ENCODE results near the gene TIGD2. TPM values are rescaled to one million over a fixed set of nuclear protein-coding genes. Genes with fewer than 3 reads are reported as not detected.

The TIGD2 gene
- total and polyA plus RNA-seq, 8 donors: 2.3 to 11.9 (median 3.0) TPM; not detected in 1

GRCh38 chr4:89152972-89153371 is 41.6 kb downstream of the TIGD2 start:
- no peak for TF ChIP-seq EP300 (IDR thresholded peaks at IDR 0.05)
- no peak for TF ChIP-seq POLR2AphosphoS5 (IDR thresholded peaks at IDR 0.05)
- TF ChIP-seq POLR2A (IDR thresholded peaks at IDR 0.05): no peak
- TF ChIP-seq CTCF (IDR thresholded peaks at IDR 0.05): no peak
- no peak for DNase-seq
- intact Hi-C loops (cut with DNase I; ENCODE audit: low total_unique reads): no loop called here

GRCh38 chr4:89156174-89156914 is 45.0 kb downstream of the TIGD2 start:
- intact Hi-C loops (cut with DNase I; ENCODE audit: low total_unique reads): no loop called here
- DNase-seq: no peak
- 85 to 96% (median 92%) methylated on average over 12 of the region's 12 CpGs for WGBS, 5 donors
- TF ChIP-seq CTCF (IDR thresholded peaks at IDR 0.05): no peak
- no peak for TF ChIP-seq POLR2A (IDR thresholded peaks at IDR 0.05)
- TF ChIP-seq POLR2AphosphoS5 (IDR thresholded peaks at IDR 0.05): no peak
- TF ChIP-seq EP300 (IDR thresholded peaks at IDR 0.05): no peak
- Histone ChIP-seq H3K4me3 (no peak overlapping the region), H3K27me3 (no peaks in the 10 kb centered on the region), H3K4me1 (peaks cover 0 to 6% (median 2%) of the 10 kb centered on the region in 4 donors), H3K36me3 (no peaks in the 10 kb centered on the region), H3K9me3 (no peaks in the 10 kb centered on the region), H3K27ac (no peak overlapping the region)

More at GRCh38 chr4:89152972-89153371, 41.6 kb downstream of the TIGD2 start:
- WGBS, 5 donors: 67 to 82% (median 79%) methylated on average over 2 of the region's 2 CpGs
- Histone ChIP-seq H3K27ac (no peak overlapping the region), H3K4me3 (no peak overlapping the region), H3K27me3 (no peaks in the 10 kb centered on the region), H3K9me3 (no peaks in the 10 kb centered on the region), H3K36me3 (no peaks in the 10 kb centered on the region), H3K4me1 (no peaks in the 10 kb centered on the region)

- no peak for TF ChIP-seq POLR2AphosphoS5 (IDR thresholded peaks at IDR 0.05)
- no peak for TF ChIP-seq CTCF (IDR thresholded peaks at IDR 0.05)
- no peak for TF ChIP-seq POLR2A (IDR thresholded peaks at IDR 0.05)
- TF ChIP-seq EP300 (IDR thresholded peaks at IDR 0.05): no peak
- peaks cover 0 to 6% (median 2%) of the 10 kb centered on the region in 4 donors for H3K4me1 ChIP-seq
- intact Hi-C loops (cut with DNase I; ENCODE audit: low total_unique reads): no loop called here
- no peaks in the 10 kb centered on the region for H3K9me3 ChIP-seq
- no peak overlapping the region for H3K4me3 ChIP-seq
- WGBS, 5 donors: 85 to 94% (median 89%) methylated on average over 7 of the region's 7 CpGs
- no peak for DNase-seq
- H3K27ac ChIP-seq: no peak overlapping the region
- no peaks in the 10 kb centered on the region for H3K27me3 ChIP-seq
- H3K36me3 ChIP-seq: no peaks in the 10 kb centered on the region
Measured at GRCh38 chr4:89157488-89158024, 46.2 kb downstream of the TIGD2 start.

GRCh38 chr4:89158884-89159503 is 47.7 kb downstream of the TIGD2 start:
- WGBS, 5 donors: 2 to 4% (median 3%) methylated on average over 2 of the region's 2 CpGs
- Histone ChIP-seq H3K9me3 (no peaks in the 10 kb centered on the region), H3K27ac (no peak overlapping the region), H3K4me1 (peaks cover 0 to 6% (median 2%) of the 10 kb centered on the region in 4 donors), H3K4me3 (no peak overlapping the region), H3K27me3 (no peaks in the 10 kb centered on the region), H3K36me3 (no peaks in the 10 kb centered on the region)
- TF ChIP-seq POLR2AphosphoS5 (IDR thresholded peaks at IDR 0.05) (no peak), EP300 (IDR thresholded peaks at IDR 0.05) (no peak), POLR2A (IDR thresholded peaks at IDR 0.05) (no peak), CTCF (IDR thresholded peaks at IDR 0.05) (peak in 4 of 7 experiments; percentile 67 to 76 (median 74))
- intact Hi-C loops (cut with DNase I; ENCODE audit: low total_unique reads): no loop called here
- peak in 1 of 2 donors; percentile 77 for DNase-seq
